ENCODE measurements around the gene RNU2-63P.
A peak's percentile ranks its signal among the peaks of the same experiment; 100 is the strongest.
"Not testable (repeated sequence)": the region's sequence is repeated elsewhere in the genome, so short reads cannot be mapped to it uniquely, and the experiment has no call there.

RNU2-63P gene

GRCh38 chr2:88027697-88028389 is 11.5 kb upstream of the RNU2-63P start:
- DNase-seq, result no peak

GRCh38 chr2:88024509-88024908 is 8.2 kb upstream of the RNU2-63P start:
- no peak for DNase-seq

DNA sequence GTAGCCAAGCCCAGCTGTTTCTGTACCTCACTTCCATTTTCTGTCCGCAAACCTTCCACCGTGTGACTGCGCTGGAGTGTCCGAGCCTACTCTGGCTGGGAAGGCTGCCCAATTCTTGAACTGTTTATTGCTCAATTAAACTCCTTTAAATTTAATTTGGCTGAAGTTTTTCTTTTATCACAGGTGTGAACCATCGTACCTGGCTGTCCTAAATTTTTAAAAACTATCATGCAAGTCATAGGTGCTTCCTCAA is 6.2 kb upstream of the RNU2-63P start:
- DNase-seq, result no peak

- no peak for DNase-seq
These were observed 3.6 kb upstream of the RNU2-63P start for GRCh38 chr2:88019985-88020384.

- no peak for DNase-seq
These were observed 2.6 kb upstream of the RNU2-63P start for GRCh38 chr2:88018909-88019308.

- not testable (repeated sequence) for DNase-seq
These were observed 1.9 kb upstream of the RNU2-63P start for GRCh38 chr2:88018077-88018805.

GRCh38 chr2:88017780-88018038 is 1.4 kb upstream of the RNU2-63P start:
- not testable (repeated sequence) for DNase-seq

GRCh38 chr2:88016960-88017779 is 823 bp upstream of the RNU2-63P start:
- peak; percentile 52 for DNase-seq

GRCh38 chr2:88011011-88011410 is 5.3 kb downstream of the RNU2-63P start:
- no peak for DNase-seq

GRCh38 chr2:88010136-88010535 is 6.2 kb downstream of the RNU2-63P start:
- no peak for DNase-seq

GRCh38 chr2:88006912-88007439 is 9.4 kb downstream of the RNU2-63P start:
- DNase-seq, result no peak

DNA sequence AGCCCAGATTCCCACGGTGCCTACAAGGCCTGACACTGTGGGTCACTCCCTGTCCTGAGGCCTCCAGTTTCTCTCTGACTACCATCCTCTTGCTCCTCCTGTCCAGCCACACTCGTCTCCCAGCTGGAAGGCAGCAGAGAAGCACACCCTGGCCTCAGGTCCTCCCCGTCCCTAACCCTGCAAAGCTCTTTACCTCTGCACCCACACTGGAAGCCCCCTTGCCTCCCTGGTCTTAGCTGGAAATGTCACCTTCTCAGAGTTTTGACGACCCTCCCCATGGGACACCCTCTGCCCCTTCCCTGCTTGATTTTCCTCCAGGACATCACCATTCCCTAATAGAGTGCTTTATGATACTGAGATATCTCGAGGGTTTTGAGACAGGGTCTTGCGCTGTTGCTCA is 10.6 kb downstream of the RNU2-63P start:
- DNase-seq, result no peak

GRCh38 chr2:88003074-88003755 is 13.1 kb downstream of the RNU2-63P start:
- DNase-seq, result no peak

- no peak for DNase-seq
These were observed 14.0 kb downstream of the RNU2-63P start for GRCh38 chr2:88002359-88002707.

- DNase-seq, result not testable (repeated sequence)
These were observed 15.9 kb downstream of the RNU2-63P start for GRCh38 chr2:88000474-88000873.

GRCh38 chr2:87996570-87996969 is 19.8 kb downstream of the RNU2-63P start:
- no peak for DNase-seq

DNA sequence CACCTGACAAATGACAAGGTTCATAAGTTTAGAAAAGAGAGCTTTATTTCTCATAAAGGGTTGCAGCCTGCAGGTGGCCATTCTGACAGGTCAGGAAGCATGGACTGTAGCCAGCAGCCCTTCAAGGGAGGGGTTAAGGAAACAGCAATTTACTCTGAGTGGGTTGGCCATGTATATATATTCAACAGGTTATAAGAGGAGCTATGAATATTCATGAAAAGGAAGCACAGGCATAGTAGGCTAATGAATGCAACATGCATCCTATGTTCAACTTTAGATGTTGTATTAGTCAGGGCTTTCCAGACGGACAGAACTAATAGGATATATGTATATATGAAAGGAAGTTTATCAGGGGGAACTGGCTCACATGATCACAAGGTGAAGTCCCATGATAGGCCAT is 20.6 kb downstream of the RNU2-63P start:
- no peak for DNase-seq

- DNase-seq, result not testable (repeated sequence)
These were observed 22.0 kb downstream of the RNU2-63P start for GRCh38 chr2:87994304-87994850.

DNA sequence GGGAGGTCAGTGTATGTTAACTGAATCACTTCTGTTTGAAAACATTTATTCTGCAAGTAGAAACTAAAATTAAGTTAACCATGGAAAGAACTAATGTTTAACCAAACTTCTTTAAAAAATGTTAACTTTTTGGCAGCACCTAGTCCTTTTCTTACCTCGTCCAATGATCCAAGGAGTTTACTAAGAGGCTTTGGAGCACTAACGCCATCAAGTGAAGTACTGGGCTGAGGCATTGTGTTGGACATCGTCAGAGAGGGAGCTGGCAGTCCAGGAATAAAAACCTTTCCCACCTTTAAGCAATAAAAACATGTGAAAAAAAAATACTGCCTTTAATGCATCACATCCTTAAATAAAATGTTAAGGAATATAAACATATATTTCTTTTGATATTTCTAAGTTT is 23.8 kb downstream of the RNU2-63P start:
- DNase-seq, result not testable (repeated sequence)

DNA sequence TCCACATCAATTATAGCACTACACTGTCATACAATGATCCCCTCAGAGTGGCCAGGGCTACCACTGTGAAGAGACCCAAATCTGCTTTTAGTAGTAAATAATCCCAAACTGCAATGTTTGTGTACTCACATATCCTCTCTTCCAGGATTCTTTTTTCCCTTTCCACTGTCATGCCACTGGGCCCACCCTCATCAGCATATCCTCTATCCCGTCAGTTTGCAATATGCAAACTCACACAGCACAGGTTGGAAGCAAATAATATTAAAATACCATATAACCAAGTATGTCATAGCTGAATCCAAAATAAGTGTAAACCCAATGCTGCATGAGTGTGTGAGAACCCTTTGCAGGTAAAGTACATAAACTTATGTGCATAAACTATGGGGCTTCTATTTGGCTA is 28.9 kb downstream of the RNU2-63P start:
- not testable (repeated sequence) for DNase-seq

GRCh38 chr2:87985902-87986301 is 30.4 kb downstream of the RNU2-63P start:
- DNase-seq, result not testable (repeated sequence)

DNA sequence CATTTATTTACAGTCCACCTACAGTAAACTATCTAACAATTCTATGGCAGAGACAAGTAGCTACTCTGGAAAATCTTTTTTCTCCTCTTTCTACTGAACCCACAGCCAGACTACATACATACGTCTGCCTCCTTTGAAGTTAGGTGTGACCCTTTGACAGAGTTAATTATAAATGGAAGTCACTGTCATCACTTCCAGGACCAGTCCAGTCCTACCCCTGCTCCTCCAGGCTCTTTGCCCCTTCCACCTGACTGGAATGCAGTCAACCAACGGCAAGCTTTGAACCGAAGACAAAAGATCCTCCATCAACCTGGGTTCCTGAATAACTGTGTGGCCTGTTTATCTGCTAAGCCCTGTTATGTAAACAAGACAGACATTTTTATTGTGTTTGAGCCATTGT is 35.2 kb downstream of the RNU2-63P start:
- not testable (repeated sequence) for DNase-seq

DNA sequence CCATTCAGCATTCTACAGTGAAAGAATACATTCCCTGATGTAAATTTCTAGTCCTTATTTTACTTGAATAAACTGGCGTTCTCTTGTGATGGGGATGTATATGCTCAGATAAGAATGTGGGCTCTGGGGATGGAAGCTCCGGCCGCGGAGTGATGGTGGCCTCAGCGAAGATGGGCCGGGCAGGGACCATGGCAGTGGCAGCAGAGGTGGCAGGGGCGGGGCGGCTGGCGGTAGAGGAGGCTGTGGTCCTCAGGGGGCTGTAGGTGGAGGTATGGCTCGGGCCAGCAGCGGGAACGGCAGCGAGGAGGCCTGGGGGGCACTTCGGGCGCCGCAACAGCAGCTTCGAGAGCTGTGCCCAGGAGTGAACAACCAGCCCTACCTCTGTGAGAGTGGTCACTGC is 44.0 kb downstream of the RNU2-63P start:
- not testable (repeated sequence) for DNase-seq
